Psoas muscle (tissue), 8 donors: ENCODE results near the gene QSOX2. TPM values are rescaled to one million over a fixed set of nuclear protein-coding genes. Genes with fewer than 3 reads are reported as not detected.

Experiments used
- ATAC-seq, 4 donors: fragments of 200-7000 bp; cut with Tn5 transposase; one replicate each; pipeline ENCODE4 v1.9.1; 2020; ENCODE audit warnings: moderate library complexity in 3 of 4, mild to moderate bottlenecking in 2 of 4
- DNase-seq, 2 donors: peaks; one replicate each; pipeline ENCODE4 v3.0.0-alpha.2; 2020
- H3K27ac ChIP-seq: fragments of 200-600 bp; one replicate; pipeline ENCODE4 v1.8.0; 2022
- H3K27me3 ChIP-seq, 3 donors: fragments of 200-600 bp in 1 of 3; one replicate each; pipeline versions ENCODE4 v1.6.1 to v1.8.0; 2013 to 2022; ENCODE audit warnings: low read length in 2 of 3, mild to moderate bottlenecking in 2 of 3, moderate library complexity in 1 of 3; ENCODE audit not compliant: insufficient read depth in 3 of 3
- H3K36me3 ChIP-seq, 2 donors: fragments of 200-600 bp in 1 of 2; one replicate each; pipeline versions ENCODE4 v1.6.1 to v1.8.0; 2013 to 2022; ENCODE audit warnings: low read depth in 1 of 2, mild to moderate bottlenecking in 1 of 2, moderate library complexity in 1 of 2; ENCODE audit not compliant: insufficient read depth in 1 of 2
- H3K4me1 ChIP-seq: fragments of 200-600 bp; one replicate; pipeline ENCODE4 v1.8.0; 2022
- H3K4me3 ChIP-seq: fragments of 200-600 bp; one replicate; pipeline ENCODE4 v1.8.0; 2022; ENCODE audit warnings: mild to moderate bottlenecking
- H3K9me3 ChIP-seq: fragments of 200-600 bp; one replicate; pipeline ENCODE4 v1.8.0; 2022
- whole genome bisulfite sequencing, 3 donors: extraction: QIAGEN DNeasy Blood & Tissue Kit; methylation state at CpG; one replicate each; pipeline versions ENCODE4 v1.1.6 to v1.1.7; 2013; 5-methylcytosine and 5-hydroxymethylcytosine counted together
- intact Hi-C, 2 donors: fragments of 100-400 bp; cut with DNase I; formaldehyde crosslinking; loops; one replicate each; pipeline versions ENCODE4 v1.11.0 to v1.14.2; 2022
- polyA plus RNA-seq, 3 donors: library from polyadenylated mRNA; stranded (reverse); fragments of 200-250 nt; gene quantifications; one replicate each; pipeline ENCODE4 v1.2.3, GENCODE V29; 2013
- total RNA-seq, 4 donors: library from RNA; stranded (reverse); fragmentation: NEBNext Ultra II Directional in 2 of 4; extraction: Animal tissue kit (Norgen Biotek cat#: 25700) in 2 of 4; gene quantifications; one replicate each; pipeline versions ENCODE4 v1.2.1 to v1.2.4, GENCODE V29; 2021 to 2023
- TF ChIP-seq, protein P1 (sequence below): fragments of 200-600 bp; IDR thresholded peaks from one replicate; pipeline ENCODE4 v1.8.0; 2022; ENCODE audit warnings: antibody characterized with exemption
- donor health status: healthy with polysubstance abuse.
- donor health status: DM: no; HTN: no; CAD: no; lungs with moderate emphysema.
- donor health status: Bipolar disorder and iron deficiency.
- donor health status: healthy.
- donor health status: DM: yes; HTN: yes; CAD: no.
- donor health status: DM: no; HTN: no; CAD: no.
- donor health status: DM: no; HTN: no; CAD: no.
- donor health status: DM: yes; HTN: yes; CAD: no.

QSOX2 gene
- total and polyA plus RNA-seq, 7 donors = 3.6 to 7.5 (median 5.6) TPM

DNA sequence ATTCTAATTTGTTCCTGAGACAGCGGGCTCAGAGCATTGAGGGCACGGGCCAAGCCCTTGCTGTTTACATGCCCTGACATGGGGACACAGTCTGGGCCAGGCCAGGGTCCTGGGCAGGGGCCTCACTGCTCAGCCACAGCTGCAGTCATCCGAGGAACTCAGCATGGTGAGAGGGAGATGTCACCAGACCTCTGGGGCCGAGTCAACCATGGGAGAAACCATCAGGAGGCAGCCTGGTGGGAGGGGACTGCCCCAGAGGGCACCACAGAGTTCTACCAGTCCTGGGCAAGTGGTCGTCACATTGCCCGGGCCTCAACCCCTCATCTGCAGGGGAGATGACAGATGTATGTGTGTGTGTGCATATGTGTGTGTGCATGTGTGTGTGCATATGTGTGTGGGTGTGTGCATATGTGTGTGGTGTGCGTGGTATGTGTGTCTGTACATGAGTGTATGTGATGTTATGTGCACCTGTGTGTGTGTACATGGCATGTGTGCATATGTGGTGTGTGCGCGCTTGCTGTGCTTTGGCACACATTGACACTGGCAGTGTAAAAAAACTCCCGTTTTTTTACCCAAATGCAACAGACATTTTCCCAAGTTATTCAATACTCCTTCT, 84.5 kb downstream of the QSOX2 start:
- Histone ChIP-seq H3K9me3 (peaks cover 7% of the 10 kb centered on the region), H3K27ac (no peak overlapping the region), H3K27me3 (peaks cover 0 to 41% (median 9%) of the 10 kb centered on the region in 3 donors), H3K4me1 (no peaks in the 10 kb centered on the region), H3K36me3 (no peaks in the 10 kb centered on the region), H3K4me3 (no peak overlapping the region)
- ATAC-seq (no peak), DNase-seq (no peak)
- TF ChIP-seq, protein P1, sequence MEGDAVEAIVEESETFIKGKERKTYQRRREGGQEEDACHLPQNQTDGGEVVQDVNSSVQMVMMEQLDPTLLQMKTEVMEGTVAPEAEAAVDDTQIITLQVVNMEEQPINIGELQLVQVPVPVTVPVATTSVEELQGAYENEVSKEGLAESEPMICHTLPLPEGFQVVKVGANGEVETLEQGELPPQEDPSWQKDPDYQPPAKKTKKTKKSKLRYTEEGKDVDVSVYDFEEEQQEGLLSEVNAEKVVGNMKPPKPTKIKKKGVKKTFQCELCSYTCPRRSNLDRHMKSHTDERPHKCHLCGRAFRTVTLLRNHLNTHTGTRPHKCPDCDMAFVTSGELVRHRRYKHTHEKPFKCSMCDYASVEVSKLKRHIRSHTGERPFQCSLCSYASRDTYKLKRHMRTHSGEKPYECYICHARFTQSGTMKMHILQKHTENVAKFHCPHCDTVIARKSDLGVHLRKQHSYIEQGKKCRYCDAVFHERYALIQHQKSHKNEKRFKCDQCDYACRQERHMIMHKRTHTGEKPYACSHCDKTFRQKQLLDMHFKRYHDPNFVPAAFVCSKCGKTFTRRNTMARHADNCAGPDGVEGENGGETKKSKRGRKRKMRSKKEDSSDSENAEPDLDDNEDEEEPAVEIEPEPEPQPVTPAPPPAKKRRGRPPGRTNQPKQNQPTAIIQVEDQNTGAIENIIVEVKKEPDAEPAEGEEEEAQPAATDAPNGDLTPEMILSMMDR = no peak
- 58 to 66% (median 63%) methylated on average over 10 of the region's 10 CpGs for WGBS, 3 donors
- intact Hi-C loops = no loop called here

DNA sequence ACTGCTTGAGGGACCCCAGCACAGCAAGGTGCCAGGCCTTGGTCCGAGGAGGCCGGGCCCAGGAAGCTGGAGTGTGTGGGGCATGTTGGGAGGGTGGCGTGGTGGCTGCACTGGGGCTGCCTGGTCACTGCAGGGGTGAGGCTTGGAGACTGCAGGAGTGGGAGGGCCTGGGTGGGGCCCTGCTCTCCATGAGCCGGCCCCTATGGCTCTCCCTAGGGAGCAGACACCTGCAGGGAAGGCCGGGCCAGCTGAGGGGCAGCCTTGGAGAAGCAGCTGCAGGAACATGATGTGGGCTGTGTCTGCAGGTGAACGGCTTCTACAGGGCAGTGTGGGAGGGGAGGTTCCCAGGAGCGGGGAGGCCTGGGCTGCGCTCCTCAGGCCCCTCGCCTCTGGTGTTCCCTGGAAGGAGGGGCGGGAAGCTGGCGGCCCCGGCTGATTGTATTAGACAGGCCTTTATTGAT, 85.2 kb downstream of the QSOX2 start:
- H3K27ac ChIP-seq = no peak overlapping the region
- 56 to 61% (median 57%) methylated on average over 9 to 12 of the region's 12 CpGs for WGBS, 3 donors
- peaks cover 7% of the 10 kb centered on the region for H3K9me3 ChIP-seq
- ATAC-seq (no peak), DNase-seq (no peak)
- H3K27me3 ChIP-seq = peaks cover 0 to 48% (median 11%) of the 10 kb centered on the region in 3 donors
- no peaks in the 10 kb centered on the region for H3K36me3 ChIP-seq
- TF ChIP-seq, protein P1 = no peak
- no peaks in the 10 kb centered on the region for H3K4me1 ChIP-seq
- H3K4me3 ChIP-seq = no peak overlapping the region
- intact Hi-C loops = no loop called here

DNA sequence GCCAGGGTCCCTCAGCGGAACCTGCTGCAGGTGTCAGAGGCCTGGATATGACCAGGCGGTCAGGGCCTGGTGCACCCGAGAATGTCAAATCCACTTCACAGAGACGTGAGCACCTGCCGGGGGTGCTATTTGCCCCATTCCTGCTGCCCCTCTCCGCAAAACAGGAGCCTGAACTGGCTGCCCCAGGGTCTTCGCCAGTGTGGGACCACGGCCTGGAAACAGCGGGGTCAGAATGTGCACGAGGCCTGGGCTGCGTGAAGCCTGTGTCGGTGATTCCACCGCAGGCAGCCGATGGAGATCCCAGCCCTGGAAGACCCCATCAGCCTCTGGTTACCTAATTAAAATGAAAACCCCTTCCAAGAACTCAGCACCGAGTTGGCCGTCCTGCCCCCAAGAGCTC, 85.8 kb downstream of the QSOX2 start:
- no peak overlapping the region for H3K27ac ChIP-seq
- DNase-seq = no peak
- peaks cover 0 to 53% (median 13%) of the 10 kb centered on the region in 3 donors for H3K27me3 ChIP-seq
- no peak overlapping the region for H3K4me3 ChIP-seq
- H3K36me3 ChIP-seq = no peaks in the 10 kb centered on the region
- no peak for ATAC-seq
- intact Hi-C loops = no loop called here
- 84 to 87% (median 85%) methylated on average over 16 of the region's 16 CpGs for WGBS, 3 donors
- peaks cover 7% of the 10 kb centered on the region for H3K9me3 ChIP-seq
- TF ChIP-seq, protein P1 = no peak
- no peaks in the 10 kb centered on the region for H3K4me1 ChIP-seq

DNA sequence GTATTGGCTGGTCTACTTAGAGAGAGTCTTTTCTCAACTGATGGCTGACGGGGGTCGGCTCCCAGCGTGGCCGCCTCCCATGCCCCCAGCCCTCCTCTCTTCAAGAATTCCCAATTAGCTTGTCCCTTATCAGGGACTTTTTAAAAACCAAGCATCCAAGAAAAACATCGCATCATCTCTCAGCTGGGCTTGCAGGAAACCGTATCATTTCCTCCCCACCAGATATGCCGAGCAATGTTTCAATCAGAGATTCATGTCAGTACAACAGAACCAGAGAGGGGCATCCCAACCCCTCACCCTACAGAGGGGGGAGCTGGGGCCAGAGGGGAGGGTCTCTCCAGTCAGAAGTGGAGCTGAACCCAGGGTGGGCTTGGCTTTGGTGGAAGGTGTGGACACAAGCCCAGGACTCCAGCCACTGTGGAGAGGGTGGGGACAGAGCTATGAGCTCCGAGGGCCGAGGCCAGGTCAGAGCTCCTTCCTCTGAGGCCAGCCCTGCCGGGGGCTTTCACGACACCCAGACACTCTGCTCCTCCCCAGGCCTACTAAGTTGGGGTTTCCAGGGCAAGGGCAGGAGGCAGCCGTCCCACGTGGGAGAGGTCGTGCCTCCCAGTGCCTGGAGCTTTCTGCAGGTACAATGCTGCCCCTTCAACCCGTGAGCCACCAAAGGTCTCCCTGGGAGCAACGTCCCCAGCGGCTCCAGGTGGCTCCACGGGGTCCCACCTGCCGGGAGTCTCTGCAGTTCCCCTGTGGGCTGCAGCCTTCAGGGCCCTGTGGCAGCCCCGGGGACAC, 87.9 kb downstream of the QSOX2 start:
- intact Hi-C loops = no loop called here
- Histone ChIP-seq H3K4me3 (no peak overlapping the region), H3K27ac (no peak overlapping the region), H3K4me1 (no peaks in the 10 kb centered on the region), H3K27me3 (peaks cover 0 to 51% (median 13%) of the 10 kb centered on the region in 3 donors), H3K36me3 (no peaks in the 10 kb centered on the region), H3K9me3 (no peaks in the 10 kb centered on the region)
- TF ChIP-seq, protein P1 = no peak
- 47 to 58% (median 52%) methylated on average over 20 of the region's 20 CpGs for WGBS, 3 donors
- ATAC-seq (no peak), DNase-seq (no peak)

Other genes starting within 250 kb of the QSOX2 start
- 10 to 100 TPM; 18.4 to 33.5 (median 28.0) TPM for gene NACC2, start 150.5 kb downstream of the QSOX2 start, total RNA-seq
- gene NACC2, start 150.5 kb downstream of the QSOX2 start, polyA plus RNA-seq = 10 to 100 TPM in 2 of 3 donors, 1 to 10 TPM in 1; 8.5 to 14.0 (median 10.4) TPM
- gene TMEM250, start 126.9 kb downstream of the QSOX2 start, total RNA-seq = 10 to 100 TPM; 17.3 to 27.8 (median 22.5) TPM
- gene TMEM250, start 126.9 kb downstream of the QSOX2 start, polyA plus RNA-seq = 10 to 100 TPM; 28.8 to 49.5 (median 41.3) TPM
- gene LHX3, start 40.7 kb downstream of the QSOX2 start, total RNA-seq = not detected
- gene LHX3, start 40.7 kb downstream of the QSOX2 start, polyA plus RNA-seq = not detected
- not detected for gene CCDC187, start 58.3 kb upstream of the QSOX2 start, total RNA-seq
- not detected for gene CCDC187, start 58.3 kb upstream of the QSOX2 start, polyA plus RNA-seq
- gene GPSM1, start 81.7 kb upstream of the QSOX2 start, total RNA-seq = 1 to 10 TPM; 1.3 to 2.3 (median 1.7) TPM
- gene GPSM1, start 81.7 kb upstream of the QSOX2 start, polyA plus RNA-seq = under 1 TPM; 0.34 to 0.96 (median 0.52) TPM
- gene DNLZ, start 117.9 kb upstream of the QSOX2 start, total RNA-seq = 10 to 100 TPM in 3 of 4 donors, 1 to 10 TPM in 1; 8.2 to 29.6 (median 21.1) TPM
- gene DNLZ, start 117.9 kb upstream of the QSOX2 start, polyA plus RNA-seq = 10 to 100 TPM; 18.5 to 40.7 (median 18.7) TPM
- 1 to 10 TPM in 1 of 4 donors, under 1 TPM in 3; 0.26 to 1.1 (median 0.71) TPM for gene CARD9, start 127.9 kb upstream of the QSOX2 start, total RNA-seq
- under 1 TPM; 0.39 to 0.56 (median 0.51) TPM for gene CARD9, start 127.9 kb upstream of the QSOX2 start, polyA plus RNA-seq
- gene SNAPC4, start 154.4 kb upstream of the QSOX2 start, total RNA-seq = 1 to 10 TPM; 3.5 to 4.9 (median 4.5) TPM
- gene SNAPC4, start 154.4 kb upstream of the QSOX2 start, polyA plus RNA-seq = 1 to 10 TPM; 3.1 to 6.5 (median 5.1) TPM
- 10 to 100 TPM; 16.0 to 39.0 (median 32.3) TPM for gene ENTR1, start 164.8 kb upstream of the QSOX2 start, total RNA-seq
- gene ENTR1, start 164.8 kb upstream of the QSOX2 start, polyA plus RNA-seq = 10 to 100 TPM; 24.6 to 53.0 (median 45.4) TPM
- 10 to 100 TPM; 52.4 to 68.7 (median 60.6) TPM for gene PMPCA, start 164.8 kb upstream of the QSOX2 start, total RNA-seq
- 100 to 1,000 TPM in 1 of 3 donors, 10 to 100 TPM in 2; 42.4 to 116 (median 97.5) TPM for gene PMPCA, start 164.8 kb upstream of the QSOX2 start, polyA plus RNA-seq
- 1 to 10 TPM; 4.9 to 9.6 (median 7.4) TPM for gene INPP5E, start 194.0 kb upstream of the QSOX2 start, total RNA-seq
- gene INPP5E, start 194.0 kb upstream of the QSOX2 start, polyA plus RNA-seq = 1 to 10 TPM; 4.7 to 5.3 (median 4.8) TPM
- 10 to 100 TPM; 31.5 to 40.0 (median 37.0) TPM for gene SEC16A, start 237.2 kb upstream of the QSOX2 start, total RNA-seq
- 10 to 100 TPM; 22.3 to 27.6 (median 26.1) TPM for gene SEC16A, start 237.2 kb upstream of the QSOX2 start, polyA plus RNA-seq